HCT116 (cell line): Measurements from ENCODE around the gene SEZ6L2. TPM values are rescaled to one million over a fixed set of nuclear protein-coding genes. Genes with fewer than 3 reads are reported as not detected.

Source experiments
- ATAC-seq: fragments of 200-7000 bp; cut with Tn5 transposase; 2 replicates; pipeline ENCODE4 v1.9.1; 2020; ENCODE audit warnings: mild to moderate bottlenecking, moderate library complexity
- BruUV-seq: library from RNA; stranded (reverse); fragments of 400-500 nt; replicated peaks from 2 replicates; lab custom pipeline; 2021; lab: Mats Ljungman, UMichigan
- CTCF ChIA-PET: fragments of 300-600 bp; sonication (Branson Sonifier 250); formaldehyde crosslinking; loops from one replicate; lab custom pipeline; 2021; ENCODE audit warnings: antibody characterized with exemption; lab: Charles Lee
- POLR2A ChIA-PET: fragments of 300-600, 350-600 bp; sonication (Branson Sonifier 250); formaldehyde crosslinking; loops from one replicate; lab custom pipeline; 2021; ENCODE audit warnings: antibody characterized with exemption; lab: Charles Lee
- RAD21 ChIA-PET, 2 experiments: fragments of 300-600 bp; sonication (Branson Sonifier 250); formaldehyde crosslinking; loops; one replicate each; lab custom pipeline; 2023; ENCODE audit warnings: low total read pairs in 2 of 2; ENCODE audit not compliant: uncharacterized antibody in 2 of 2, unreplicated experiment in 2 of 2, low non-redundant PET in 1 of 2; lab: Charles Lee
- DNase-seq: peaks from one replicate; pipeline ENCODE4 v3.0.0-alpha.2; 2010; ENCODE audit warnings: low read depth, low spot score
- H2AFZ ChIP-seq: fragments of 200-600 bp; shearing (Covaris generic), sonication (generic); 2 replicates; pipeline ENCODE4 v1.6.1; 2017; ENCODE audit warnings: low read depth, mixed run types, mixed read lengths, antibody characterized with exemption, low read length; ENCODE audit not compliant: poor library complexity, severe bottlenecking
- H3K27ac ChIP-seq: 2 replicates; pipeline ENCODE4 v1.5.1; 2012; ENCODE audit warnings: low read depth, low read length
- H3K27me3 ChIP-seq: fragments of 200-600 bp; sonication (generic); 2 replicates; pipeline ENCODE4 v1.6.1; 2016; ENCODE audit warnings: mixed run types, low read length, mixed read lengths; ENCODE audit not compliant: insufficient read depth
- H3K36me3 ChIP-seq, 2 experiments: fragments of 200-500 bp in 1 of 2; fragments of 200-600 bp in 1 of 2; sonication (Bioruptor generic) in 1 of 2; sonication (generic) in 1 of 2; 2 replicates each; pipeline versions ENCODE4 v1.5.1 to v1.6.1; 2014 to 2016; ENCODE audit warnings: low read length in 2 of 2, inconsistent platforms in 1 of 2, mixed read lengths in 1 of 2, mixed run types in 1 of 2; ENCODE audit not compliant: insufficient read depth in 2 of 2, control insufficient read depth in 1 of 2
- H3K4me1 ChIP-seq, 2 experiments: fragments of 200-600 bp in 1 of 2; sonication (generic) in 1 of 2; 2 replicates each; pipeline versions ENCODE4 v1.5.1 to v1.6.1; 2012 to 2017; ENCODE audit warnings: low read length in 2 of 2, inconsistent platforms in 1 of 2, mild to moderate bottlenecking in 1 of 2, mixed read lengths in 1 of 2, mixed run types in 1 of 2, moderate library complexity in 1 of 2; ENCODE audit not compliant: insufficient read depth in 2 of 2, control insufficient read depth in 1 of 2
- H3K4me2 ChIP-seq: fragments of 200-600 bp; sonication (generic); 2 replicates; pipeline ENCODE4 v1.6.1; 2017; ENCODE audit warnings: mixed run types, low read length, mixed read lengths
- H3K4me3 ChIP-seq, 2 experiments: fragments of 200-600 bp in 1 of 2; sonication (generic) in 1 of 2; replicated peaks in 1 of 2; 2 replicates each; pipeline ENCODE4 v1.5.1; 2011 to 2016; ENCODE audit warnings: low read length in 2 of 2, control low read depth in 1 of 2, low read depth in 1 of 2, mild to moderate bottlenecking in 1 of 2, mixed read lengths in 1 of 2, mixed run types in 1 of 2
- H3K79me2 ChIP-seq: fragments of 200-600 bp; sonication (generic); 2 replicates; pipeline ENCODE4 v1.6.1; 2017; ENCODE audit warnings: mild to moderate bottlenecking, mixed run types, low read length, moderate library complexity, mixed read lengths; ENCODE audit not compliant: insufficient read depth
- H3K9ac ChIP-seq: fragments of 200-600 bp; sonication (generic); 2 replicates; pipeline ENCODE4 v1.6.1; 2016; ENCODE audit warnings: low read length, mixed read lengths
- H3K9me2 ChIP-seq: fragments of 200-600 bp; sonication (generic), shearing (Covaris generic); 2 replicates; pipeline ENCODE4 v1.6.1; 2017; ENCODE audit warnings: mixed run types, mild to moderate bottlenecking, moderate library complexity; ENCODE audit not compliant: insufficient read depth
- H3K9me3 ChIP-seq, 2 experiments: fragments of 200-500 bp in 1 of 2; fragments of 200-600 bp in 1 of 2; sonication (Bioruptor generic) in 1 of 2; sonication (generic) in 1 of 2; 2 replicates each; pipeline ENCODE4 v1.6.1; 2014 to 2017; ENCODE audit warnings: low read length in 2 of 2, mixed read lengths in 2 of 2, inconsistent platforms in 1 of 2, low read depth in 1 of 2, mild to moderate bottlenecking in 1 of 2, mixed run types in 1 of 2, moderate library complexity in 1 of 2; ENCODE audit not compliant: control insufficient read depth in 1 of 2, insufficient read depth in 1 of 2
- H4K20me1 ChIP-seq: fragments of 200-600 bp; sonication (generic), shearing (Covaris generic); 2 replicates; pipeline ENCODE4 v1.6.1; 2017; ENCODE audit warnings: mixed run types, mild to moderate bottlenecking, moderate library complexity; ENCODE audit not compliant: insufficient read depth
- CBX3 ChIP-seq: IDR thresholded peaks from 2 replicates; pipeline ENCODE4 v1.6.1; 2012; ENCODE audit warnings: low read depth
- CEBPB ChIP-seq: IDR thresholded peaks from 2 replicates; pipeline ENCODE4 v1.6.1; 2012; ENCODE audit warnings: low read depth
- EGR1 ChIP-seq: IDR thresholded peaks from 2 replicates; pipeline ENCODE4 v1.6.1; 2012; ENCODE audit warnings: low read depth
- ELF1 ChIP-seq: IDR thresholded peaks from 2 replicates; pipeline ENCODE4 v1.6.1; 2012; ENCODE audit warnings: low read depth, borderline replicate concordance
- EZH2 ChIP-seq: fragments of 200-600 bp; sonication (generic); IDR thresholded peaks from 2 replicates; pipeline ENCODE4 v1.6.1; 2017; ENCODE audit warnings: antibody characterized with exemption, mixed run types
- FOSL1 ChIP-seq: IDR thresholded peaks from 2 replicates; pipeline ENCODE4 v1.6.1; 2012; ENCODE audit warnings: low read depth
- POLR2A ChIP-seq: IDR thresholded peaks from 2 replicates; pipeline ENCODE4 v1.7.0; 2011; ENCODE audit warnings: borderline replicate concordance; ENCODE audit not compliant: insufficient read depth, insufficient read length; ENCODE audit errors: extremely low read depth
- POLR2AphosphoS5 ChIP-seq: IDR thresholded peaks from 2 replicates; pipeline ENCODE4 v1.6.1; 2011; ENCODE audit warnings: mild to moderate bottlenecking, low read depth, low read length, moderate library complexity
- SIN3A ChIP-seq: IDR thresholded peaks from 2 replicates; pipeline ENCODE4 v1.6.1; 2012; ENCODE audit warnings: low read depth
- SRF ChIP-seq: IDR thresholded peaks from 2 replicates; pipeline ENCODE4 v1.6.1; 2012; ENCODE audit warnings: low read depth
- TCF7L2 ChIP-seq: IDR thresholded peaks from 2 replicates; pipeline ENCODE4 v1.7.0; 2011; ENCODE audit warnings: borderline replicate concordance, inconsistent platforms; ENCODE audit not compliant: insufficient read depth, insufficient read length; ENCODE audit errors: extremely low read depth
- YY1 ChIP-seq: IDR thresholded peaks from 2 replicates; pipeline ENCODE4 v1.6.1; 2011; ENCODE audit warnings: low read length, low read depth, moderate library complexity, mild to moderate bottlenecking; ENCODE audit not compliant: insufficient replicate concordance; ENCODE audit errors: extremely low read depth
- intact Hi-C: fragments of 100-400 bp; cut with micrococcal nuclease; formaldehyde crosslinking; loops from 2 replicates; pipeline ENCODE4 v1.10.0; 2022
- total RNA-seq: library from RNA; stranded (reverse); gene quantifications from one replicate; pipeline ENCODE4 v1.2.1, GENCODE V29; 2021; ENCODE audit not compliant: unreplicated experiment
- TF ChIP-seq, protein P1 (sequence below), 3 experiments: fragments of 200-600 bp in 1 of 3; sonication (generic) in 1 of 3; IDR thresholded peaks in 2 of 3; conservative IDR thresholded peaks in 1 of 3; 2 replicates each; pipeline ENCODE4 v1.5.1; 2012 to 2017; ENCODE audit warnings: low read depth in 2 of 3, low read length in 2 of 3, antibody characterized with exemption in 1 of 3, borderline replicate concordance in 1 of 3, control low read depth in 1 of 3, mild to moderate bottlenecking in 1 of 3, mixed read lengths in 1 of 3, mixed run types in 1 of 3, moderate library complexity in 1 of 3; ENCODE audit not compliant: insufficient read depth in 1 of 3
- TF ChIP-seq, protein P2 (sequence below): IDR thresholded peaks from 2 replicates; pipeline ENCODE4 v1.6.1; 2011; ENCODE audit warnings: mild to moderate bottlenecking, low read length, moderate library complexity; ENCODE audit not compliant: insufficient replicate concordance; ENCODE audit errors: extremely low read depth
- TF ChIP-seq, protein P3 (sequence below): IDR thresholded peaks from 2 replicates; pipeline ENCODE4 v1.6.1; 2012

The SEZ6L2 gene
- total RNA-seq, 1 experiment from 2014 or later = 49.3 TPM

- Histone ChIP-seq H3K9ac (no peak overlapping the region), H3K79me2 (no peaks in the 10 kb centered on the region), H3K27ac (no peak overlapping the region), H3K27me3 (no peaks in the 10 kb centered on the region), H3K36me3 (no peaks in the 10 kb centered on the region; a peak in 2 of 4 replicates), H3K4me1 (no peaks in the 10 kb centered on the region), H3K9me3 (no peaks in the 10 kb centered on the region), H2AFZ (no peak overlapping the region), H3K4me3 (no peak overlapping the region), H3K4me2 (no peak overlapping the region), H3K9me2 (no peaks in the 10 kb centered on the region), H4K20me1 (no peaks in the 10 kb centered on the region)
- DNase-seq (no peak), ATAC-seq (no peak)
- RAD21 ChIA-PET = no interaction called here
- BruUV-seq = no TSS peak
- POLR2A ChIA-PET = interaction anchor here (0.6 to 0.7 kb wide), 2 partner anchors 40 to 42 kb away, joined by 3 to 5 read pairs; no protein-coding TSS in a partner anchor
- TF ChIP-seq TCF7L2 (no peak), POLR2A (no peak), ELF1 (no peak), SRF (no peak), POLR2AphosphoS5 (no peak), CEBPB (no peak), FOSL1 (no peak), EZH2 (no peak), YY1 (no peak), EGR1 (no peak), CBX3 (no peak), SIN3A (no peak)
- TF ChIP-seq, protein P1, sequence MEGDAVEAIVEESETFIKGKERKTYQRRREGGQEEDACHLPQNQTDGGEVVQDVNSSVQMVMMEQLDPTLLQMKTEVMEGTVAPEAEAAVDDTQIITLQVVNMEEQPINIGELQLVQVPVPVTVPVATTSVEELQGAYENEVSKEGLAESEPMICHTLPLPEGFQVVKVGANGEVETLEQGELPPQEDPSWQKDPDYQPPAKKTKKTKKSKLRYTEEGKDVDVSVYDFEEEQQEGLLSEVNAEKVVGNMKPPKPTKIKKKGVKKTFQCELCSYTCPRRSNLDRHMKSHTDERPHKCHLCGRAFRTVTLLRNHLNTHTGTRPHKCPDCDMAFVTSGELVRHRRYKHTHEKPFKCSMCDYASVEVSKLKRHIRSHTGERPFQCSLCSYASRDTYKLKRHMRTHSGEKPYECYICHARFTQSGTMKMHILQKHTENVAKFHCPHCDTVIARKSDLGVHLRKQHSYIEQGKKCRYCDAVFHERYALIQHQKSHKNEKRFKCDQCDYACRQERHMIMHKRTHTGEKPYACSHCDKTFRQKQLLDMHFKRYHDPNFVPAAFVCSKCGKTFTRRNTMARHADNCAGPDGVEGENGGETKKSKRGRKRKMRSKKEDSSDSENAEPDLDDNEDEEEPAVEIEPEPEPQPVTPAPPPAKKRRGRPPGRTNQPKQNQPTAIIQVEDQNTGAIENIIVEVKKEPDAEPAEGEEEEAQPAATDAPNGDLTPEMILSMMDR (IDR thresholded peaks at IDR 0.05 in 2 of 3, conservative IDR thresholded peaks at IDR 0.05 in 1 of 3; ENCODE audit: borderline replicate concordance in 1 of 3, insufficient read depth in 1 of 3, low read depth in 2 of 3, low read length in 2 of 3) = no peak
- TF ChIP-seq, protein P2, sequence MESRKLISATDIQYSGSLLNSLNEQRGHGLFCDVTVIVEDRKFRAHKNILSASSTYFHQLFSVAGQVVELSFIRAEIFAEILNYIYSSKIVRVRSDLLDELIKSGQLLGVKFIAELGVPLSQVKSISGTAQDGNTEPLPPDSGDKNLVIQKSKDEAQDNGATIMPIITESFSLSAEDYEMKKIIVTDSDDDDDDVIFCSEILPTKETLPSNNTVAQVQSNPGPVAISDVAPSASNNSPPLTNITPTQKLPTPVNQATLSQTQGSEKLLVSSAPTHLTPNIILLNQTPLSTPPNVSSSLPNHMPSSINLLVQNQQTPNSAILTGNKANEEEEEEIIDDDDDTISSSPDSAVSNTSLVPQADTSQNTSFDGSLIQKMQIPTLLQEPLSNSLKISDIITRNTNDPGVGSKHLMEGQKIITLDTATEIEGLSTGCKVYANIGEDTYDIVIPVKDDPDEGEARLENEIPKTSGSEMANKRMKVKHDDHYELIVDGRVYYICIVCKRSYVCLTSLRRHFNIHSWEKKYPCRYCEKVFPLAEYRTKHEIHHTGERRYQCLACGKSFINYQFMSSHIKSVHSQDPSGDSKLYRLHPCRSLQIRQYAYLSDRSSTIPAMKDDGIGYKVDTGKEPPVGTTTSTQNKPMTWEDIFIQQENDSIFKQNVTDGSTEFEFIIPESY = no peak
- TF ChIP-seq, protein P3, sequence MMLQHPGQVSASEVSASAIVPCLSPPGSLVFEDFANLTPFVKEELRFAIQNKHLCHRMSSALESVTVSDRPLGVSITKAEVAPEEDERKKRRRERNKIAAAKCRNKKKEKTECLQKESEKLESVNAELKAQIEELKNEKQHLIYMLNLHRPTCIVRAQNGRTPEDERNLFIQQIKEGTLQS = no peak
- intact Hi-C loops = no loop called here
- CTCF ChIA-PET = no interaction called here
Measured at GRCh38 chr16:29909391-29909790, 10.0 kb upstream of the SEZ6L2 start.
